H1 (cell line): ENCODE results near the gene RNF212.

Experiments
- POLR2A ChIP-seq, 2 experiments: IDR thresholded peaks; 1 replicate in 1 of 2; 2 replicates in 1 of 2; pipeline ENCODE4 v1.6.1; 2011; ENCODE audit warnings: low read depth in 2 of 2, low read length in 2 of 2, mild to moderate bottlenecking in 2 of 2; ENCODE audit errors: control extremely low read depth in 1 of 2
- RAD21 ChIP-seq, 2 experiments: IDR thresholded peaks in 1 of 2; conservative IDR thresholded peaks in 1 of 2; 2 replicates each; pipeline ENCODE4 v1.6.1; 2011; ENCODE audit warnings: low read depth in 2 of 2, low read length in 2 of 2, improper control_type of control experiment in 1 of 2, inconsistent platforms in 1 of 2, mild to moderate bottlenecking in 1 of 2, moderate library complexity in 1 of 2
- TBP ChIP-seq: IDR thresholded peaks from 2 replicates; pipeline ENCODE4 v1.6.1; 2011; ENCODE audit warnings: low read depth, low read length, improper control_type of control experiment
- TEAD4 ChIP-seq: IDR thresholded peaks from 2 replicates; pipeline ENCODE4 v1.6.1; 2012; ENCODE audit warnings: low read depth, low read length, inconsistent platforms, mixed read lengths
- TF ChIP-seq, protein P1 (sequence below): IDR thresholded peaks from 2 replicates; pipeline ENCODE4 v1.6.1; 2011; ENCODE audit warnings: low read length, improper control_type of control experiment
- TF ChIP-seq, protein P2 (sequence below), 3 experiments: IDR thresholded peaks; 1 replicate in 2 of 3; 2 replicates in 1 of 3; pipeline versions ENCODE4 v1.5.1 to v1.6.1; 2011; ENCODE audit warnings: low read length in 3 of 3, mild to moderate bottlenecking in 3 of 3, inconsistent platforms in 2 of 3, low read depth in 1 of 3, moderate library complexity in 1 of 3; ENCODE audit not compliant: insufficient read depth in 1 of 3; ENCODE audit errors: control extremely low read depth in 1 of 3
- TF ChIP-seq, protein P3 (sequence below): IDR thresholded peaks from 2 replicates; pipeline ENCODE4 v1.6.1; 2012; ENCODE audit warnings: low read length, inconsistent platforms

DNA sequence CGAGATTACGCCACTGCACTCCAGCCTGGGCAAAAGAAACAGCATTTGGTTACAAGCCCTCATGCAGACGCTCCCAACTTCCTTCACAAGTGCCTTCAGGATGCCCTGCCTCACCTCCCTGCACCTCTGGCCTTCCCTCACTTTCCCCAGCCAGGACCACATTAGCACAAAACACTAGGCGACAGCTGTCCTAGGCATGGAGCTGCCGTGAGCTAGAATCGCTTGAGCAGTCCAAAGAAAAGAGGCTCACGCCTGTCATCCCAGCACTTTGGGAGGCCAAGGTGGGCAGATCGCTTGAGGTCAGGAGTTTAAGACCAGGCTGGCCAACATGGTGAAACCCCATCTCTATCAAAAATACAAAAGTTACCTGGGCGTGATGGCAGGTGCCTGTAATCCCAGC, 15.8 kb downstream of the RNF212 start:
- TF ChIP-seq, protein P1, sequence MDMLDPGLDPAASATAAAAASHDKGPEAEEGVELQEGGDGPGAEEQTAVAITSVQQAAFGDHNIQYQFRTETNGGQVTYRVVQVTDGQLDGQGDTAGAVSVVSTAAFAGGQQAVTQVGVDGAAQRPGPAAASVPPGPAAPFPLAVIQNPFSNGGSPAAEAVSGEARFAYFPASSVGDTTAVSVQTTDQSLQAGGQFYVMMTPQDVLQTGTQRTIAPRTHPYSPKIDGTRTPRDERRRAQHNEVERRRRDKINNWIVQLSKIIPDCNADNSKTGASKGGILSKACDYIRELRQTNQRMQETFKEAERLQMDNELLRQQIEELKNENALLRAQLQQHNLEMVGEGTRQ = no peak
- TF ChIP-seq, protein P2, sequence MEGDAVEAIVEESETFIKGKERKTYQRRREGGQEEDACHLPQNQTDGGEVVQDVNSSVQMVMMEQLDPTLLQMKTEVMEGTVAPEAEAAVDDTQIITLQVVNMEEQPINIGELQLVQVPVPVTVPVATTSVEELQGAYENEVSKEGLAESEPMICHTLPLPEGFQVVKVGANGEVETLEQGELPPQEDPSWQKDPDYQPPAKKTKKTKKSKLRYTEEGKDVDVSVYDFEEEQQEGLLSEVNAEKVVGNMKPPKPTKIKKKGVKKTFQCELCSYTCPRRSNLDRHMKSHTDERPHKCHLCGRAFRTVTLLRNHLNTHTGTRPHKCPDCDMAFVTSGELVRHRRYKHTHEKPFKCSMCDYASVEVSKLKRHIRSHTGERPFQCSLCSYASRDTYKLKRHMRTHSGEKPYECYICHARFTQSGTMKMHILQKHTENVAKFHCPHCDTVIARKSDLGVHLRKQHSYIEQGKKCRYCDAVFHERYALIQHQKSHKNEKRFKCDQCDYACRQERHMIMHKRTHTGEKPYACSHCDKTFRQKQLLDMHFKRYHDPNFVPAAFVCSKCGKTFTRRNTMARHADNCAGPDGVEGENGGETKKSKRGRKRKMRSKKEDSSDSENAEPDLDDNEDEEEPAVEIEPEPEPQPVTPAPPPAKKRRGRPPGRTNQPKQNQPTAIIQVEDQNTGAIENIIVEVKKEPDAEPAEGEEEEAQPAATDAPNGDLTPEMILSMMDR (IDR thresholded peaks at IDR 0.05; ENCODE audit: control extremely low read depth in 1 of 3, insufficient read depth in 1 of 3, low read depth in 1 of 3, low read length in 3 of 3) = no peak
- TF ChIP-seq TEAD4 (no peak), TBP (no peak), POLR2A (IDR thresholded peaks at IDR 0.05; ENCODE audit: control extremely low read depth in 1 of 2, low read depth in 2 of 2, low read length in 2 of 2) (no peak), RAD21 (IDR thresholded peaks at IDR 0.05 in 1 of 2, conservative IDR thresholded peaks at IDR 0.05 in 1 of 2; ENCODE audit: low read depth in 2 of 2, low read length in 2 of 2) (no peak)
- TF ChIP-seq, protein P3, sequence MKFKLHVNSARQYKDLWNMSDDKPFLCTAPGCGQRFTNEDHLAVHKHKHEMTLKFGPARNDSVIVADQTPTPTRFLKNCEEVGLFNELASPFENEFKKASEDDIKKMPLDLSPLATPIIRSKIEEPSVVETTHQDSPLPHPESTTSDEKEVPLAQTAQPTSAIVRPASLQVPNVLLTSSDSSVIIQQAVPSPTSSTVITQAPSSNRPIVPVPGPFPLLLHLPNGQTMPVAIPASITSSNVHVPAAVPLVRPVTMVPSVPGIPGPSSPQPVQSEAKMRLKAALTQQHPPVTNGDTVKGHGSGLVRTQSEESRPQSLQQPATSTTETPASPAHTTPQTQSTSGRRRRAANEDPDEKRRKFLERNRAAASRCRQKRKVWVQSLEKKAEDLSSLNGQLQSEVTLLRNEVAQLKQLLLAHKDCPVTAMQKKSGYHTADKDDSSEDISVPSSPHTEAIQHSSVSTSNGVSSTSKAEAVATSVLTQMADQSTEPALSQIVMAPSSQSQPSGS = no peak
